Measurements from ENCODE around the gene HBE1. TPM values are rescaled to one million over a fixed set of nuclear protein-coding genes. Genes with fewer than 3 reads are reported as not detected.
"Not testable (repeated sequence)": the region's sequence is repeated elsewhere in the genome, so short reads cannot be mapped to it uniquely, and the experiment has no call there.

HBE1 gene
- total RNA-seq, 1 donor from 2014 or later = not detected

DNA sequence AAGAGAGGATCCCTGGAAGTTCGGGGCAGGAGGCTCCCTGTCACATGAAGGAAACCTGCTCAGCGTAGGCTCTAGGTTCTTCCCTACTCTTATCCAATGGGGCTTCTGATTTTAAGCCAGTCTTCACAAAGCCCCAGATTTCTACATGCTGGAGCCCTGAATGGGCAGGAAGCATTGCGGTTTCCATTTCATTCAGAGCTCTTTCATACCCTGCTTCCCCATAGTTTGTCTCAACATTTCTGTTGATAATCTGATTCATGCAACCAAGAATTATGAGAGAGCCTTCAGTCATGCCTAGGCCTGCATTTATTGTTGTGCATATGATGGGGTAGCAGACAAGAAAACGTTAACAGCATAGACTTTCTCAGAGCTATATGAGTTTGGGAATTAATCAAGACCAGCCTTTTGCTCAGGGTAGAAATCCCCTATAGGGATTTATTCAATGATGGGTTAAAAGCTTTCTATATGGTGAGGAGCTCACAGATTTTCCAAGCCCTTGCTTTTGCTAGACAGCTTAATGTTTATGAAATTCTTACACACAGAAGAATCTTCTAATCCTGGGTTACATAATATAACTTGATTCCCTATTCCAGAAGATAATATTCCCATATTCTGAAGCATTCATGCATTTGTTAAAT is 16.1 kb upstream of the HBE1 start:
- DNase-seq (ENCODE audit: extremely low read depth, low read depth, low spot score) = no peak

DNA sequence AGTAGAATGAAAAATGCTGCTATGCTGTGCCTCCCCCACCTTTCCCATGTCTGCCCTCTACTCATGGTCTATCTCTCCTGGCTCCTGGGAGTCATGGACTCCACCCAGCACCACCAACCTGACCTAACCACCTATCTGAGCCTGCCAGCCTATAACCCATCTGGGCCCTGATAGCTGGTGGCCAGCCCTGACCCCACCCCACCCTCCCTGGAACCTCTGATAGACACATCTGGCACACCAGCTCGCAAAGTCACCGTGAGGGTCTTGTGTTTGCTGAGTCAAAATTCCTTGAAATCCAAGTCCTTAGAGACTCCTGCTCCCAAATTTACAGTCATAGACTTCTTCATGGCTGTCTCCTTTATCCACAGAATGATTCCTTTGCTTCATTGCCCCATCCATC is 14.9 kb upstream of the HBE1 start:
- DNase-seq (ENCODE audit: extremely low read depth, low read depth, low spot score) = no peak

DNA sequence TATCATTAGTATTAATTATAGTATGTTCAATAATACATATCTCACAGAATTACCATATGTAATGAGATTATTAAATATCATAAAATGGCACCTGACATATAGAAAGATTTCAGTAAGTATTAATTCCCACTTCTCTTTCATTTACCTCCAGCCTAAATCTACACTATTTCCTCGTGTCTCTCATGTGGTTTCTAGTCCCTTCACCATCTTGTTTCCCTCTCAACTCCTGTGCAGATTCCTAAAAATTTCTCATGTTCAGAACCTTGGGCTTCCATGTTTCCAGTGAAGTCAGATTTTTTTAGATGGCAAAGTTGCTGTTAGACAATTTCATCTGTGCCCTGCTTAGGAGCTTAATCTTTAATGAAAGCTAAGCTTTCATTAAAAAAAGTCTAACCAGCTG is 14.1 kb upstream of the HBE1 start:
- DNase-seq (ENCODE audit: extremely low read depth, low read depth, low spot score) = no peak

DNA sequence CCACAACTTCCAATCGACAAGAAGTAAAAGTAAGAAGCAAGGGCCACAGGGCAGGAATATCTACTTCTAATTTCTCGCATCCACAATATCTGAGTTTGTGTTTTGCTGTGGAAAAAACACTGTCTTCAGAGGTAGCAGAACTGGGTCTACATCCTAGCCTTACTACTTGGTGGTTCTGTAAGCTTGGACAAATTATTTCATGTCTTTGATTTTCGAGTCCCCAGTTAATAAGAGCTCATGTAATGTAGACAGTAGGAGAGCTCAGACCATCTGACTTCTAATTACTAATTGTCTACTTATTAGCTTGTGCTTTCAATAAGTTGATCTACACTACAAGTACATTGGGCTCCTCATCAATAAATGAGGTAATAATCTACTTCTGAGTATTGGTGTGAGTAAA is 13.3 kb upstream of the HBE1 start:
- DNase-seq (ENCODE audit: extremely low read depth, low read depth, low spot score) = no peak

DNA sequence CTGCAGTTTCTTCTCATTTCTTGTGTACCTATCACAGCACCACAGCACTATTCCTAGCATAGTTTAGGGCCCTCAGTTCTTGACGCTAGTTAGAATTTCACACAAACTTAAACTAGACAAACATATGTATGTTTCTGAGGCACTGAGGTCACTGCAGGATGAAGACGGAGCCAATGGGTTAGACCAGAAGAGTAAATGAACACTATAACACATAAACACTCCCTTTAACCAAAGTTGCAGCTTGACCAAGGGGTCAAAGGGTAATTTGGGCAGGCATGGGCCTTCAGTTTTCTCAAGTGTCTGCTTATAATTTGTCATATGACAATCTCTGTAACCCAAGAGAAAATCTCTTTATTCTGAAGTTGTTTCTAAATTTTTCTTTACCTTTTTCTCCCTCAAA is 12.9 kb upstream of the HBE1 start:
- no peak for DNase-seq (ENCODE audit: extremely low read depth, low read depth, low spot score)

DNA sequence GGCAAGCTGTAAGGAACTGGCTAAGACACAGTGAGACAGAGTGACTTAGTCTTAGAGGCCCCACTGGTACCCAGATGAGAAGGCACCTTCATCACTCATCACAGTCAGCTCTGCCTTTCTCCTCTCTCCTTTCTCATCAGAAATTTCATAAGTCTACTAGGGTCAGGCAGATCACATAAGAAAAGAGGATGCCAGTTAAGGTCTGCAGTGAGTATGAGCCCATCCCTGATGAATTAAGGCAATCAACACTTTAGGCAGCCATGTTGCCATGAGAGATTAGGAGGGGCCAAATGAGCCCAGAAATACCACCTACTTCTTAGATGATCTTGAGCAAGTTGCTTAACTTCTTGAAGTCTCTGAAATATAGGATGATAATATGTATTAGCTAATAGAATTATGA is 11.9 kb upstream of the HBE1 start:
- DNase-seq (ENCODE audit: extremely low read depth, low read depth, low spot score) = no peak

DNA sequence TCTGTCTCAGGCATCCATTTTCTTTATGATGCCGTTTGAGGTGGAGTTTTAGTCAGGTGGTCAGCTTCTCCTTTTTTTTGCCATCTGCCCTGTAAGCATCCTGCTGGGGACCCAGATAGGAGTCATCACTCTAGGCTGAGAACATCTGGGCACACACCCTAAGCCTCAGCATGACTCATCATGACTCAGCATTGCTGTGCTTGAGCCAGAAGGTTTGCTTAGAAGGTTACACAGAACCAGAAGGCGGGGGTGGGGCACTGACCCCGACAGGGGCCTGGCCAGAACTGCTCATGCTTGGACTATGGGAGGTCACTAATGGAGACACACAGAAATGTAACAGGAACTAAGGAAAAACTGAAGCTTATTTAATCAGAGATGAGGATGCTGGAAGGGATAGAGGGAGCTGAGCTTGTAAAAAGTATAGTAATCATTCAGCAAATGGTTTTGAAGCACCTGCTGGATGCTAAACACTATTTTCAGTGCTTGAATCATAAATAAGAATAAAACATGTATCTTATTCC is 10.9 kb upstream of the HBE1 start:
- DNase-seq (ENCODE audit: extremely low read depth, low read depth, low spot score) = peak; percentile 86

DNA sequence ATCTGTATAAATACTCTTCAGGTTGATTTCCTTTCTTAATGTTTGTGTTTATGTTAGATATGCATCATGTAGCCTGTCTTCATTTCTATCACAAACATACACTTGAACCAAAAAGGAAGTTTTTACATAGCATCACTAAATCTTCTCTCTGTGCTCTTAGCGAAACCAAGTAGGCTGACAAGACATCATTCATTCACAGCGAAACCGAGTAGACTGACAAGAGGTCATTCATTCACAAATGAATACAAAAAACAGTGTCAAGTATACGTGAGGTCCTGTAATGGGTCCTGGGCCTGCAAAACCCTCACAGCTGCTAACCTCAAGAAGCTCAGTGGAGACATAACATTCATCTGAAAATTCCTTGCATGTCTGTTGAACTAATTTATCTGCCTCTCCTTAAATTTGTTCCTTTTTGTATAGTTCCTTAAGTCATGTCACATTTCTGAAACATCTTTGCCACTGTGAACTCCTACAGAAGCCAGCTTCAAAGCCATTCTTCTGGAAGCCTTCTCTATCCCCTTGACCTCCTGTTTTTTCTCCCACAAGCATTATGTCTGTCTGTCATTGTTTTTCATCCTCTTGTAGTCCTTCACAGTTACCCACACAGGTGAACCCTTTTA is 9.8 kb upstream of the HBE1 start:
- no peak for DNase-seq (ENCODE audit: extremely low read depth, low read depth, low spot score)

DNA sequence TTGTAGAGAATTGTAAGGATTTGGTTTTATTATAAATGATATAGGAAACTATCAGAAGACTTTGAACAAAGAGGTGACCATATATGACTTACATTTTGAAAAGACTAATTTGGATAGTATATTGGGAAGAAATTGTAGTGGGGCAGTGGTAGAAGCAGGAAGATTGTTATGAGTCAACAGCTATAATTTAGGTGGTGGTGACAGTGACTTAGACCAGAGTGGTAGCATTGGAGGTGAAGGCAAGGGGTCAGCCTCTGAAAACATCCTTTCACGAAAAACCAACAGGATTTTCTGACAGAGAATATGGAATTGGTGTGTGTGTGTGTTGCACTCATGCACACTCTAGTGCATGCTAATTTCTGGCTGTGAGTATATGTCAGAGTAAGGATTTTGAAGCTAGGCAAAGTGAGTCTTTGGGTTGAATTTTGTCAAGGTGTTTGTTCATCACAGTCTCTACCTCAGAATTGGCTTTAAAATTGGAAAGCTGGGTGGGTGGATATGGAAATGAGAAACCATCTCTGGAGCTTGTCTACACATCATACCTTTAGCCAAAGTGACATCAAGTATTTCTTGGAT is 8.2 kb upstream of the HBE1 start:
- DNase-seq (ENCODE audit: extremely low read depth, low read depth, low spot score) = no peak

DNA sequence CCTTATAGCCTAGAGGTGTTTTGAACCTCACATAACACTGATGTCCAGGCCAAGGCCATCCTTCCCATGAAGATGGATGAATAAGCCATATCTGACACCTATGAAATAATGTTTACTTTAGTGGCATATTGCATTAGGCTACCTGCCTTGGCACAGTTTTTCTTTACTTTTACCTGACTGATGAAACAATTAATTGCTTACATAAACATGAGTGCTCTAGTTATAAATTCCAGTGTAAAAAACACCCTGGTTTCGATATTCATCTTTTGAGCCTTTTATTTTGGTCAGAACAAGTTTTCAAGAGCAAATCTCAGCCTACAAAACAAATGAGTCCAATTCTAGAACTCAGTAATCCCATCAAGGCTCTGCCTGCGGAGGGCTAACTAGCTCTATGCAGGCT is 7.0 kb upstream of the HBE1 start:
- no peak for DNase-seq (ENCODE audit: extremely low read depth, low read depth, low spot score)

DNA sequence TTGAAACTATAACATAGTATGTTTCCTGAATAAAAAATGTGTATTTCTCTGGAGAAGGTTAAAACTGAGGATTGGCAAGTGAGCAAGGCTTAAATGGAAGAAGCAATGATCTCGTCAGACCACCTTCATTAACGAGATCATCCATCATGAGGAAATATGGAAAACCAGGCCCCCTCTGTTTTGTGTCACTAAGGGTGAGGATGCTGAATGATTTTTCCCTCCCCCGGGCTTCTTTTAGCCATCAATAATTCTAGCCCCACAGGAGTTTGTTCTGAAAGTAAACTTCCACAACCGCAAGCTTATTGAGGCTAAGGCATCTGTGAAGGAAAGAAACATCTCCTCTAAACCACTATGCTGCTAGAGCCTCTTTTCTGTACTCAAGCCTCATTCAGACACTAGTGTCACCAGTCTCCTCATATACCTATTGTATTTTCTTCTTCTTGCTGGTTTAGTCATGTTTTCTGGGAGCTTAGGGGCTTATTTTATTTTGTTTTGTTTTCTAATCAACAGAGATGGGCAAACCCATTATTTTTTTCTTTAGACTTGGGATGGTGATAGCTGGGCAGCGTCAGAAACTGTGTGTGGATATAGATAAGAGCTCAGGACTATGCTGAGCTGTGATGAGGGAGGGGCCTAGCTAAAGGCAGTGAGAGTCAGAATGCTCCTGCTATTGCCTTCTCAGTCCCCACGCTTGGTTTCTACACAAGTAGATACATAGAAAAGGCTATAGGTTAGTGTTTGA is 5.8 kb upstream of the HBE1 start:
- DNase-seq (ENCODE audit: extremely low read depth, low read depth, low spot score) = no peak

DNA sequence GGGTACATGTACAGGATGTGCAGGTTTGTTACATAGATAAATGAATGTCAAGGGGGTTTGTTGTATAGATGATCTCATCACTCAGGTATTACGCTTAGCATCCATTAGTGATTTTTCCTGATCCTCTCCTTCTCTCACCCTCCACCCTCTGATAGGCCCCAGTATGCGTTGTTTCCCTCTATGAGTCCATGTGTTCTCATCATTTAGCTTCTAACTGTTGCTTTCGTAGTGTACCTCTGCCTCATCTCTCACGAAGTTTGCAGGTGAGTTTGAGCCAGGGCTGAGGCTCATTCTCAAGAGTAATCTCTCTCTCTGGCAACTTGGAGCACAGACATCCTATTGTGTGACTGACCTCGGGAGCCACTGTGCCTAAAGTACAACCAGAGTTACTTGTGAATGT is 4.7 kb upstream of the HBE1 start:
- DNase-seq (ENCODE audit: extremely low read depth, low read depth, low spot score) = no peak

DNA sequence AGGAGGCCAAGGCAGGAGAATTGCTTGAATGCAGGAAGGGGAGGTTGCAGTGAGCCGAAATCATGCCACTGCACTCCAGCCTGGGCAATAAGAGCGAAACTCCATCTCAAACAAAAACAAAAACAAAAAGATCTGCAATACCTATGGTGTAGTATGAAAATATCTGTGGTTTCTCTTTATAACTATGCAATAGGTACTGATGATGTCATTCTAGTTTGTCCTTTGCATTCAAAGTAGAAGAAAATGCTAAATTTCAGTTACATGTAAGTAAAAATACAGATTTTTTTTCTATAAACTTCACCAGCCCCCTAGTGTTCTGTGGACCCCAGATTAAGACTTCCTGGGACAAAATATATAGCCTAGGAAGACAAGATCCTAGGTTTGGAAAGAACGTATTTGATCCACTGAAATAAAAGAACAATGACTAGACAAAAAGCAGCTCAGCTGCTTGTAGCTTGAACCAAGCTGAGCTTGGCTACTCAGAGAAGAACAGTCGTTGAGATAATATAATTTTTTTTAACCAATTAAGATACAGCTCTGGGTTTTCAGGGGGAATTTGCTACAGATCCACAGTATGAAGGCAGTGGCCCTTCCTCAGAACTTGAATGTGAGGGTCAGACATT is 2.8 kb upstream of the HBE1 start:
- no peak for DNase-seq (ENCODE audit: extremely low read depth, low read depth, low spot score)

DNA sequence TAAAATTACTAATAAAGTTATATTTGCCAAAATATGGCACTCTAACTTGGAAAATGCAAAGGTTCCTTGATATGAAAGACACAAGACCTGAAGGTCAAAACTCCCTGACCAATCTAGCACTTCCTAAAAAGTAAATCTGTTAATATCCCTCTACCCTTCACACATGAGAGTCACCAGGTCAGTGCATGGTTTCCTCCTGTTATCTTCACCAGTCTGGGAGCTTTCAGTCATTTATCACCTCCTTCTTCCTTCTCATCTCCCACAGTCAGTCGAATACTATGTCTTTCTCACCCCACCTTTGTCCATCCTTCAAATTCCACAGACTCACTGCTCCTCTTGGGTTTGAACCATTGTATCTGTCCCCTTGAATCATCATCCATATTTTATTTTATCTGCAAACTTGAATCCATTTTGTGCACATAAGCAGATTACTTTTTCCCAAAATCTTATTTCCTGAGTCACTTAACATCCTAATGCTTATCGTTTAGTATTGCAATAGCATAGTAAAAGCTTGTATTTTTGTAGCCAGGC is 2.6 kb downstream of the HBE1 start:
- no peak for DNase-seq (ENCODE audit: extremely low read depth, low read depth, low spot score)

DNA sequence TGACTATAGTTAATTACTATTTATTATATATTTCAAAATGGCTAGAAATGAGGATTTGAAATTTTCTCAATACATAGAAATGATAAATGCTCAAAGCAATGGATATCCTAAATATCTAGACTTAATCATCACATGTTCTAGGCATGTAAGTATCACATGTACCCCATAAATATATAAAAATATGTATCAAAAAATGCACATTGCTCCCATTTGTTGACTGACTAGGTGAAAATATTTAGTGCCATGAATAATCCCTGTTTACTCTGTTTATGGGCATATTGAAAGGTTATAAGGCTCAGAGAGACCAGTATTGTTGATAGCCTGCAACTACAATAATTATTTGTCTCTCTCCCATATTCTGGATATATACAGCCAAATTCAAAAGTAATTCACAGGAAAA is 3.1 kb downstream of the HBE1 start:
- no peak for DNase-seq (ENCODE audit: extremely low read depth, low read depth, low spot score)

DNA sequence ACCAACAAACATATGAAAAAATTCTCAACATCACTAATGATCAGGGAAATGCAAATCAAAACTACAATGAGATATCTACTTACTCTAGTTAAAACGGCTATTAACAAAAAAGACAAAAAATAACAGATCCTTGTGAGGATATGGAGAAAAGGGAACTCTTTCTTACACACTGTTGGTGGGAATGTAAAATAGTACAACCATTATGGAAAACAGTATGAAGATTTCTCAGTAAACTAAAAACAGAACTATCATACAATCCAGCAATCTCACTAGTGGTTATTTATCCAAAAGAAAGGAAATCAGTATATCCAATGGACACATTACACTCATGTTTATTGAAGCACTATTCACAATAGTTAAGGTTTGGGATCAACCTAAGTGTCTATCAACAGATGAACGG is 3.9 kb downstream of the HBE1 start:
- no peak for DNase-seq (ENCODE audit: extremely low read depth, low read depth, low spot score)

DNA sequence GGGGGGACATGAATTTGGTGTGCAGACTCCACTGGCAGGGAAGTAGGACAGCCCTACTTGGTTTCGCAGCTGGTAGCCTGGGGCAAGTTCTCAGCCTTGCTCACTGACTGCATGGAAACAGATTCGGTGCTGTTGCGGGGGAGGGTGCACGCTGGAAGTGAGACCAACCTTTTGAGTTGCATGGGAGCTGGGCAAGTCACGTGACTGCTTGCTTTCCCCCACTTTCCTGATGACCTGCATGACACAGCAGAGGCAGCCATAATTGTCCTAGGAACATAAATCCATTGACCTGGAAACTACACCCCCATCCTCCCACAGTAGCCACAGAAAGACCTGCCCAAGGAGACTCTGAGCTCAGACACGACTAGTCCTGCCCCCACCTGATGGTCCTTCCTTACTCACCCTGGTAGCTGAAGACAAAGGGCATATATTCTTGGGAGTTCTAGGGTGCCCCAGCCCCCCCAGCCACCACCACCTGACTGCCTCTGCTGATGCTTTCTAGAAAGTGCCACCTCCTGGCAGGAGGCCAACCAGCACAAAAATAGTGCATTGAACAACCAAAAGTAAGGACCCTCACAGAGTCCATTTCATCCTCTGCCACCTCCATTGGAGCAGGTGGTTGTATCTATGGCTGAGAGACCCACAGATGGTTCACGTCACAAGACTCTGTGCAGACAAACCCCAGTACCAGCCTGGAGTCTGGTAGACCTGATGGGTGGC is 11.0 kb downstream of the HBE1 start:
- DNase-seq (ENCODE audit: extremely low read depth, low read depth, low spot score) = no peak

DNA sequence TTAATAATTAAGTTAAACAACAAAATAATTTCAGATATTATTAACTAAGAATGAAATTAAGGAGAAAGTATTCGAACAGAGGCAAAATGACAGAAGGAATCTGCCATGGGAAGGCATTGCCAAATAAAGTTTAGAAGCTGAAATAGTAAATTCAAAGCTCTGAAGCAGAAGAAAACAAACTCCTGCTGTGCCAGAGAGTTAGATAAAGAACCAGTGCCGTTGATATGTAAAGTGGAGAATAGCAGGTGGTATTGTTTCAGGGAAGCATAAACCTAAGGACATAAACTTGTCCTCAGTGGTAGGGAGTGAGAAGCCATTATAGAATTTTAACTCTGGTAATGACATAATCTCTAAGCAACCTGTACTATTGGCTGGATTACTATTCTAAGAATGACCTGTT is 12.4 kb downstream of the HBE1 start:
- DNase-seq (ENCODE audit: extremely low read depth, low read depth, low spot score) = no peak

DNA sequence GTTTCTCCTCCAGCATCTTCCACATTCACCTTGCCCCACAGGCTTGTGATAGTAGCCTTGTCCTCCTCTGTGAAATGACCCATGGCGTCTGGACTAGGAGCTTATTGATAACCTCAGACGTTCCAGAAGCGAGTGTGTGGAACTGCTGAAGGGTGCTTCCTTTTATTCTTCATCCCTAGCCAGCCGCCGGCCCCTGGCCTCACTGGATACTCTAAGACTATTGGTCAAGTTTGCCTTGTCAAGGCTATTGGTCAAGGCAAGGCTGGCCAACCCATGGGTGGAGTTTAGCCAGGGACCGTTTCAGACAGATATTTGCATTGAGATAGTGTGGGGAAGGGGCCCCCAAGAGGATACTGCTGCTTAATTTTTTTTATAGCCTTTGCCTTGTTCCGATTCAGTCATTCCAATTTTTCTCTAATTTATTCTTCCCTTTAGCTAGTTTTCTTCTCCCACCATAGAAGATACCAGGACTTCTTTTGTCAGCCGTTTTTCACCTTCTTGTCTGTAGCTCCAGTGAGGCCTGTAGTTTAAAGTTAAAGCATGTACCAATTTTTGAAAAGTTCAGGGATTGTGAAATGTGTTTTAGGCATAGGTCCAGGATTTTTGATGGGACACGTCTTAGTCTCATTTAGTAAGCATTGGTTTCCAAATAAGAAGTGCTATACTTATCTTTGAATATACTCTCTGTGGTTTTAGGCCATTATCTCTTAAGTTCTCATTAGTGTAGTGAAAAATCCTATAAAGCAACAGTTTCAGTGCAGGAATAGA is 14.9 kb downstream of the HBE1 start, which contains the start of gene HBG2:
TSS of gene HBG2 (minus strand) at position 136 of the 768 bp plus-strand sequence. CDS start at position 83, 53 bp downstream.
- not testable (repeated sequence) for DNase-seq (ENCODE audit: extremely low read depth, low read depth, low spot score)
